ENCODE measurements around the gene PTH.

PTH gene

DNA sequence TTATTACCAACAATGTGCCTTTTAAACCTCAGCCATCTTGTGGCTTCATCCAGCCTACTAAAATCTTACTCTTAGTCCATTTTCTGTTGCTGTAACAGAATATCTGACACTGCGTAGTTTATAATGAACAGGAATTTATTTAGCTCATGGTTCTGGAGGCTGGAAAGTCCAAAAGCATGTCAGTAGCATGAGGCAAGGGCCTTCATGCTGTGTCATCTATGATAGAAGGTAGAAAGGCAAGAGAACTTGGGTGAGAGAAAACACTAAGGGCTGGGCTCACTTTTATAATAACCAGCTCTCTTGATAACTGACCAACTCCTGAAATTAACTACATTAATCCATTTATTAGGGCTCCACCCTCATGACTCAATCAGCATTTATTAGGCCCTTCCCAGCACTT is 46.3 kb downstream of the PTH start:
- no peak for DNase-seq (ENCODE audit: low read depth)

DNA sequence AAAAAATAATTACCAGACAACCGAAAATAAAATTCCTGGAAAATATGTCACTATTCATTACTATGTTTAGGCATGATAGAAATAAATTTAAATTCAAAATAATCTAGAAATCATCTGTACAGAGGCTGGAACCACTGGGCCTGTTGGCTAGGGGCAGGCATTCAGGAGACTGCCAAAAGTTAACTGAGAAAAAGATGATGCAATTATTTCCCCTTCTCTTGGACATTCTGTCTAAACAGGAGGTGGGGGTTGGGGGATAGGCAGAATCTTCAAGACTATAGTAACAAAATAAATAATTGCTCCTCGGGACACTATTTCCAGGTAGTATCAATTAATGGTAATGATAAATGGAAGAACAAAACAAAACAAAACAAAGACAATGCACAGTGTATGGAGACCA is 46.9 kb downstream of the PTH start:
- DNase-seq (ENCODE audit: low read depth): no peak

DNA sequence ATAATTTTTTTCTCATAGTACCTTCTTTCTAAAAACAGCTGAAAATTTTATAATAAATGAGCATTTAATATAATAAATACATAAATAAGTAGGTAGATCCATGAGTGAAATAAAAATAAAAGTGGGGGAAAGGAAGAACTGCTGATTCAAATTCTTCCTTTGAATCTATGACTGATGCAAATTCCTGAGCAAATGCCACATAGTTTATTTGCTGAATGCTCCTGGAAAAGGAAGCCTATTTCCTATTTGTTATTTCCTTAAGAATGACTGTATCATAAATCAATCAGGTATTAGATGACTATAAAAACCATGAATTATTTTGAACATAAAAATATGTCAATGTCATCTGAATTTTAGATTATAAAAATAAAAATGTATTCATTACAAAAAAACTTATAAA is 49.4 kb downstream of the PTH start:
- no peak for DNase-seq (ENCODE audit: low read depth)

DNA sequence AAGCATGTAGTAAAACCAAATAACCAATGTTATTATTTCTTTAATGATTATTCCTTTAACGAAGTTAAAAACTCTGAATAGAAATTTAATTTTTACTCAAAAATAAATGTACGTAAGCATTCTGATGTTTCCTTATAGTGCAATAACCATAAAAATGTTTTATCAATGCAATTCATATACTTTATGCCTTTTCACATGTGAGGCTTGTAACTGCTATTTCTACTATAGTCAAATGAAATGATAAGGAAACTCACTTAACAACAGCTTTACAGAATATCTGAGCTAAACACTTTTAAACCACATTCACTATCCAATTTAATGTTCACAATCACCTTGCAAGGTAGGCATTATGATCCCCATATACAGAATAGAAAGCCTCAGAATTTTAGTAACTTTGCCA is 50.2 kb downstream of the PTH start:
- no peak for DNase-seq (ENCODE audit: low read depth)

Data from activated T-helper 1 cell treated with Interleukin-2 at 50 U/mL for 16 hours (primary cell).